Gastroesophageal sphincter (tissue), 4 donors: ENCODE data around the gene WNT1. TPM values are rescaled to one million over a fixed set of nuclear protein-coding genes. Genes with fewer than 3 reads are reported as not detected.
A peak's percentile ranks its signal among the peaks of the same experiment; 100 is the strongest.

Experiments used
- ATAC-seq: fragments of 150-250 bp; one replicate; pipeline ENCODE4 v1.9.1; 2016; ENCODE audit warnings: mild to moderate bottlenecking, moderate library complexity
- H3K27ac ChIP-seq, 4 donors: fragments of 200-600 bp; sonication (generic) in 3 of 4; 1 replicate in 3 of 4; 2 replicates in 1 of 4; pipeline ENCODE4 v1.5.1; 2016 to 2019
- H3K27me3 ChIP-seq: fragments of 200-600 bp; sonication (generic); one replicate; pipeline ENCODE4 v1.5.1; 2019
- H3K36me3 ChIP-seq, 2 donors: fragments of 200-600 bp; sonication (generic); one replicate each; pipeline ENCODE4 v1.5.1; 2019; ENCODE audit warnings: control low read depth in 1 of 2
- H3K4me1 ChIP-seq, 3 donors: fragments of 200-600 bp; sonication (generic); 1 replicate in 2 of 3; 2 replicates in 1 of 3; pipeline ENCODE4 v1.5.1; 2016 to 2019; ENCODE audit warnings: control low read depth in 2 of 3
- H3K4me3 ChIP-seq, 2 donors: fragments of 200-600 bp; sonication (generic); one replicate each; pipeline ENCODE4 v1.5.1; 2019; ENCODE audit warnings: mild to moderate bottlenecking in 1 of 2, moderate library complexity in 1 of 2
- H3K9me3 ChIP-seq, 3 donors: fragments of 200-600 bp; sonication (generic); one replicate each; pipeline ENCODE4 v1.5.1; 2017 to 2019; ENCODE audit warnings: control low read depth in 2 of 3
- CTCF ChIP-seq, 4 experiments: fragments of 200-600 bp in 2 of 4; fragments of 450-650 bp in 2 of 4; sonication (generic) in 1 of 4; IDR thresholded peaks; one replicate each; pipeline ENCODE4 v1.5.1; 2017 to 2019; ENCODE audit warnings: antibody characterized with exemption in 4 of 4, mild to moderate bottlenecking in 2 of 4, moderate library complexity in 2 of 4
- EP300 ChIP-seq: sonication (generic); formaldehyde crosslinking; IDR thresholded peaks from one replicate; pipeline ENCODE4 v1.6.1; 2017; ENCODE audit warnings: antibody characterized with exemption, mild to moderate bottlenecking
- POLR2A ChIP-seq, 2 donors: fragments of 450-650 bp; IDR thresholded peaks; one replicate each; pipeline ENCODE4 v1.6.1; 2017; ENCODE audit warnings: antibody characterized with exemption in 2 of 2, mild to moderate bottlenecking in 2 of 2, moderate library complexity in 1 of 2
- POLR2AphosphoS5 ChIP-seq: sonication (generic); formaldehyde crosslinking; IDR thresholded peaks from one replicate; pipeline ENCODE4 v1.6.1; 2017; ENCODE audit warnings: antibody characterized with exemption
- WGBS, 2 donors: methylation state at CpG; one replicate each; pipeline ENCODE4 v1.1.5; 2018; ENCODE audit warnings: low coverage in 1 of 2; 5-methylcytosine and 5-hydroxymethylcytosine counted together
- total RNA-seq, 4 donors: library from RNA; depleted of rRNA; stranded (reverse); fragments of >200 nt; gene quantifications; one replicate each; pipeline ENCODE4 v1.1.0, GENCODE V29; 2016

Gene WNT1
- total RNA-seq, 4 donors from 2014 or later, result not detected

DNA sequence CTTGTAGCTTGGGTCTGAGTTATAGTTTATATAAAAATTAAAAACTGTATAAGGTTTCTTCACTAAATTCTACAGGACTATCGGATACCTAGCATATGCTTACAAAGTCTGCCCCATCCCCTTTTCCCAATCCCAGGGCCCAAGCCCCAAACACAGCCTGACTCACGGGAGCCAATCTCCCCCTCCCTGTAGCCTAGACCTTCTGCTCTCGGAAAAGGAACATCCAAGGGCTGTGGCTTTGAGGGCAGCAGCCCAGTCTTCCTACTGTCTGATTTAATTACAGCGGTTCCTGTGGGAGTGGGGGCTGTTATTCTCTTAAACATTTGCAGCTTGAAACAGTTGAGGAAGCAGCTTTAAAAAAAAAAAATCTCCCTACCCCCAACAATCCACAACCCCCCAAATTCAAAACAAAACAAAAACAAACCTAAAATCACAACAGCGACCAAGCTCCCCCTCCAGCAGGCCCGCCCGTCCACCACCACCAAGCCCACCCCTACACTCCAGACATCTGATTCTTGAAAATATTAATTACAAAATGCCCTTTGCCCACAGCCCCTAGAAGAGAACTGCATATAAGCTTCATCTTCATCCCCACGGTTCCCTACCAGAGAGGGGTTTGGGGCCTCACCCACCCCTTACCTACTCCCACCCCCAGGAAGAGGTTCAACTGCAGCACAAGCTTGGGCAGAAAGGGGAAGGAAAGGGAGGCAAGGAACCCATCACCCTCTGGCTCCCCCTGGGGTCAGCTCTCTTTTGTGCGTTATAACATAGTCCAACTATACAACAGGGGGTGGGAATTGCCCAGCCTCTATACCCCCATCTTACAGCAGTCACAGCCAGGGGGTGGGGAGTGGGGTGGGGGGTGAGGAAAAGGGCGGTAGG, 41.6 kb downstream of the WNT1 start:
- Histone ChIP-seq H3K4me3 (peak overlapping the region in 1 of 2 donors; percentile 83), H3K4me1 (peaks cover 4 to 32% (median 13%) of the 10 kb centered on the region in 3 donors)
- ATAC-seq, result no peak

GRCh38 chr12:49020441-49020840, 42.3 kb downstream of the WNT1 start:
- ATAC-seq, result no peak
- Histone ChIP-seq H3K27me3 (no peaks in the 10 kb centered on the region), H3K4me3 (no peak overlapping the region), H3K9me3 (no peaks in the 10 kb centered on the region), H3K4me1 (peaks cover 4 to 32% (median 13%) of the 10 kb centered on the region in 3 donors), H3K27ac (peak overlapping the region in 2 of 4 donors; percentile 93), H3K36me3 (peaks cover 0 to 52% of the 10 kb centered on the region in 2 donors)
- WGBS, 2 donors, result 50 to 56% methylated on average over 2 to 3 of the region's 6 CpGs
- TF ChIP-seq POLR2A (IDR thresholded peaks at IDR 0.05) (no peak), POLR2AphosphoS5 (no peak), CTCF (IDR thresholded peaks at IDR 0.05) (no peak), EP300 (no peak)

More for the DNA sequence above, 41.6 kb downstream of the WNT1 start:
- H3K9me3 ChIP-seq, result no peaks in the 10 kb centered on the region
- peak overlapping the region; percentile 76 to 95 (median 93) for H3K27ac ChIP-seq
- 30 to 59% methylated on average over 5 to 8 of the region's 10 CpGs for WGBS, 2 donors
- no peaks in the 10 kb centered on the region for H3K27me3 ChIP-seq
- no peak for TF ChIP-seq EP300
- no peak for TF ChIP-seq POLR2A (IDR thresholded peaks at IDR 0.05)
- no peak for TF ChIP-seq POLR2AphosphoS5
- TF ChIP-seq CTCF (IDR thresholded peaks at IDR 0.05), result no peak
- H3K36me3 ChIP-seq, result peaks cover 0 to 44% of the 10 kb centered on the region in 2 donors

DNA sequence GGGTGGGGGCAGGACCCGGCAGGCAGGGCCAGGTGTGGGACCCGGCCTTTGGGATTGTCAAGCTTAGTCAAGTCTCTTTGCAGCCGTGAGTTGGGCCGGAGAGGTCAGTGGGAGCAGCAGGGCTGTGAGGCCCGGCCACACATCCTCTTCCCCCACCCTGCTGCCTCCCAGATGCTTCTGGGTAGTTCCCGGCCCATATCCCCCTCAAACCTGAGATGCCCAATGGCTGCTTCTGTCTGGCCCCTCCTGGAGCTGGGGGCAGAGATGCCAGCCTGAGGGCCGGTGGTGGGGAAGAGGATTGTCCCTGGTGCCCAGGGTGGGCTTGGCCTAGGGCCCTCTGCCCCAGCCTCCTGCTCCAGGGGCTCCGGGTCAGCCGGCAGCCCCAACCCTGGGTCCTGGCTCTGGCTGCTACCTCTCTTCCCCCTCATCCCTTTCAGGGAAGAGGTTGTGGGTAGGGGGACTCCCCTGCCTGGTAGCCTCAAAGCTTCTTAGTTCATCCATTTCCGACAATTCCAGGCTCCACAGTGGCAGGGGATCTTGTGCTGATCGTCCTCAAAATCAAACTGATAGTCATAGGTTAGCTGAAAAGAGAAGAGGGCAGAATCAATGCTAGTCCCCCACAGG, 43.3 kb downstream of the WNT1 start:
- H3K36me3 ChIP-seq, result peaks cover 0 to 61% of the 10 kb centered on the region in 2 donors
- WGBS, 2 donors, result 60 to 71% methylated on average over 5 to 6 of the region's 11 CpGs
- TF ChIP-seq POLR2A (IDR thresholded peaks at IDR 0.05), result no peak
- no peak for TF ChIP-seq POLR2AphosphoS5
- no peak for TF ChIP-seq CTCF (IDR thresholded peaks at IDR 0.05)
- TF ChIP-seq EP300, result no peak

GRCh38 chr12:49022558-49023178, 44.5 kb downstream of the WNT1 start:
- H3K27ac ChIP-seq, result no peak overlapping the region
- no peaks in the 10 kb centered on the region for H3K27me3 ChIP-seq
- no peaks in the 10 kb centered on the region for H3K9me3 ChIP-seq
- H3K4me1 ChIP-seq, result peaks cover 1 to 14% (median 7%) of the 10 kb centered on the region in 3 donors
- WGBS, 2 donors, result 80 to 87% methylated on average over 4 to 8 of the region's 15 CpGs
- TF ChIP-seq CTCF (IDR thresholded peaks at IDR 0.05), result no peak
- TF ChIP-seq EP300, result no peak
- no peak for TF ChIP-seq POLR2A (IDR thresholded peaks at IDR 0.05)
- no peak for TF ChIP-seq POLR2AphosphoS5
- H3K4me3 ChIP-seq, result no peak overlapping the region
- no peak for ATAC-seq
- peaks cover 0 to 74% of the 10 kb centered on the region in 2 donors for H3K36me3 ChIP-seq

More for the DNA sequence above, 43.3 kb downstream of the WNT1 start:
- Histone ChIP-seq H3K27me3 (no peaks in the 10 kb centered on the region), H3K27ac (no peak overlapping the region), H3K4me1 (peaks cover 4 to 26% (median 13%) of the 10 kb centered on the region in 3 donors), H3K4me3 (no peak overlapping the region), H3K9me3 (no peaks in the 10 kb centered on the region)
- ATAC-seq, result no peak
